ENCODE data around the gene CEP112.

CEP112 gene

DNA sequence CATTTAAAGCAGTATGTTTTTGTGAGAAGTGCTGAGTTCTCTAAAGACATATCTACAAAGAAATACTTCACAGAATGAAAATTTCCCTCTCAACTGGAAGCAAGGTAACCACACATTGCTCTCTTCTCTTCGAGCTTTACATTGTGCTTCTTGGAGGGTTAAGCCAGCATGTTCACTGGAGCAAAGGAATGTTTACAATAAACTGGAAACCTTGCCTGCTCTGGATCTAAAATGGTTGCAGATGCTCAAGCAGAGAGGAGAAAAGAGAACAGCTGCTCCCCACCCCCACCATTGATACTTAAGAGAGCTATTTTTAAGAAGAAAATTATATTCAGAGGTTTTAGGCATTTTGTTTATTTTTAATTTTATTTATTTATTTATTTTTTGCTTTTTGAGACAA lies 213.1 kb downstream of the CEP112 start:
- DNase-seq: no peak

DNA sequence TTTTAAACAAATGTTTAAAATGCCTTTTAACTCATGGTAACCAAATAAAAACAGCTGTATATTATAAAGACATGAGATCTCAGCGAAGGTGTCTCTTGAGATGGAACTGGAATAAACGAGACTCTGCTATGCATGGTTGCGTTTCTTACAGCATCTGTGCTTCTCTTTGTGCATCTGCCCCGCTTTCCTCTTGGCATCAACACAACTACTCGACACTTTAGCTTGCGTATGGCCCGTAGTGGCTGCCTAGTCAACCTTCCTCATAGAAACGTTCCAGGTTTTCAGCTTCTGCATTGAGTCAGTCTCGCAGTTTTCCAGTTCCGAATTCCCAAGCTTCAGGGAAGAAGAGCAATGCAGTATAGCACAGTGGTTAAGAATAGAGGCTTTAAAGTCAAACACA lies 214.9 kb downstream of the CEP112 start:
- no peak for DNase-seq

DNA sequence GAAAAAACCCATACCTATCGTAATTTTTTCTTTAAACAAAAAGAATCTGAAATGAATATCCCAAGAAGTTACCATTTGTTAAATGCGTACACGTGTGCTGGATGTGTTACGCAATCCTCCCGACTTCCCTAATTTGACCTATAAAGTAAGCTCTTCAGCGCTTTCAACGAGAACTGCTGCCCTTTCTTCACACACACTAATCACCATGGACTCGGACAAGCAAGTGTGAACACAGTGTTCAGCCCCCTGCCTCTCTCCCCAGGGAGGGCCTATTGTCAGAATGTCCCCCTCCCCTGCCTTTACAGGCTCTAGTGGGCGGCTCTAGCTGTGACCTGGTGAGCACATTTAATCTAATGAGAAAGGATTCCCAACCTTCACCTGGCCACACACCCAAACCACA lies 216.1 kb downstream of the CEP112 start:
- no peak for DNase-seq

DNA sequence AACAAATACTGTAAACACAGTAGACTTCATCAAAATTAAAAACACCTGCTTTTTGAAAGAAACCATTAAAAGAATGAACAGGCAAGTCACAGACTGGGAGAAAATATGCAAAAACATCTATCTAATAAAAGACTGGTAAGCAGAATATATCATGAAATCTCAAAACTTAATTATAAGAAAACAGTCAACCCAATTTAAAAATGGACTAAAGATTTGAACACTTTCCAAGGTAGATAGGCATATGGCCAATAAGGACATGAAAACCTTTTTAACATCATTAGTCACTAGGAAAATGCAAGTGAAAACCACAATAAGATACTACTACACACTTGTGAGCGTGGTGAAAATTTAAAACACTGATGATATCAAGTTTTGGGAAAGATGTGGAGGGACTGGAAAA lies 218.7 kb downstream of the CEP112 start:
- no peak for DNase-seq

DNA sequence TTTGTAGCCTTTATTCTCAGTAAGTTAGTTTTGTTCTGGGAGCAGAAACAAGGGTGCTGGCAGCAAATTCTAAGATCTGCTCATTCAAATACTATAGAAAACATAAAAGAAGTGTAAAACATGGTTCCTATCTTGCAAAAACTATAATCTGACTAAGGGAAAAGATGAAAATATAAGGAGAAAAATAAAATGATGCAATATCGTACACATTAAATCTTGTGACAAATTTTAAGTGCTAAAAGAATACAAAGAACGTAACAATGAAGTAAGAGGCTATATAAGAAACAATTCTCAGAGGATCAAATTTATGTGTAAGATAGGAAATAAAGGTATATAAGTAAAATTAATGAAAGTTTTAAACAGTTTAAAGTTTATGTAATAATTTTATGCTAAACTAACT lies 224.6 kb downstream of the CEP112 start:
- no peak for DNase-seq

DNA sequence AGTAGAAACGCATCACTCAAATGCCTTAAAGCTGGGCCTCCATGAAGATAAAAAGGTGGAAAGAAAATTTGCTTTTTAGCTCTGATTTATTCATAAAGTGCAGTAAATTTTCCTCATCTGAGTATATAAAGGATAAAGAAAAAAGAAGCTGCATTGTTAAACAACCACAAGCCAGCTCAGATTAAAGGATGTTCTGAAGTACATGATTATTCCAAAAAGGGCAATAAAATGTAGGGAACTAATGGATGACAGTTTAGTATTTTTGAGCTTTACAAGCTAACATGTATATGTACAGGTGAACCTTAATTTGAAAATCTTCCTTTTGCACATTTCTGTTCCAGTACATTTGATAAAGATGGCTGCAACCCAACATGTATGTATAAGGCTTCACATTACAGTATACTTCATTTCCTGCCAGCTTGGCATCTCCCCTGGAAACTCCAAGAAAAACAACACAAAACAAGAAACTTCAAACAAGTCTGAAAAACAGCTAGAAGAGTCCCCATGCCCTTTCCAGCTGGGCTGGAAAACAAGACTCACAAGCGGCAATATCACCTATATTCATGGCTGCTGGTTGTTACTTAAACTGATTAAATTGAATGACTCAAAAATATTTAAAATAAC lies 225.7 kb downstream of the CEP112 start:
- no peak for DNase-seq

DNA sequence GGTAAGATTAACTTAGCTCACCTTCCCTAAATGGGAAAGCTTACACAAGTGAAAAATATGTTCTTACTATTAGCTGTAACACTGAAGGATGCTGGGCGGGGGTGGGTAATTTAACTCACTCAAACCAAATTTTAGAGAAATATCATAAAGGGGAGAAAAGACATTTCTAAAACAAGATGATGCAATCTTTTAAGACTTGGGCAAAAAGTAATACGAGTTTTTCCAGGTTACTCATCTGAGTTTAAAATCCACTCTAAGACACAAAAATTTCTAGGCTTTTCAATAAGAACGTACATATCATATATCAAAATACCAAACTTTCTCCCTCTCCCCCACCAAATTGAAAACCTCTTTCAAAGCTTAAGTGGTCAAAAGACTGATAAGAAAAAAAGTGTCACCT lies 228.8 kb downstream of the CEP112 start:
- DNase-seq: no peak

DNA sequence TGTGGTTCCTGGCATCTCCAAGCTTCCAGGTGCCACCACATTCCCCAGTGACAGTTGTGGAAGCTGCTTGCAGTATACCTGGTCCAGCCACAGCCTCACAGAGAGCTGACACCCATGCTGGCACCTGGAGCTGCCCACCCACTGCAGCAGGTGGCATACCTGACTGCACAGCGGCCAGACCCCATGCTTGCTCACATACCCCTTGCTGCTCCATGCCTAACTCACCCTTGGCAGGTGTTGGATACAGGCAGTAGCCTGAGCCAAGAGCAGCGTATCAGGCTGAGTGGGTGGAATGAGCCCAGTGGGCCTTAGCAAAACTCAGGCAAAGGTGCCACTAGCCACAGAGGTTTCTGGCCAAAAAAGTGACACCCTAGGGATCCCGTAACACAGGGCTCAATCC lies 232.3 kb downstream of the CEP112 start:
- no peak for DNase-seq

DNA sequence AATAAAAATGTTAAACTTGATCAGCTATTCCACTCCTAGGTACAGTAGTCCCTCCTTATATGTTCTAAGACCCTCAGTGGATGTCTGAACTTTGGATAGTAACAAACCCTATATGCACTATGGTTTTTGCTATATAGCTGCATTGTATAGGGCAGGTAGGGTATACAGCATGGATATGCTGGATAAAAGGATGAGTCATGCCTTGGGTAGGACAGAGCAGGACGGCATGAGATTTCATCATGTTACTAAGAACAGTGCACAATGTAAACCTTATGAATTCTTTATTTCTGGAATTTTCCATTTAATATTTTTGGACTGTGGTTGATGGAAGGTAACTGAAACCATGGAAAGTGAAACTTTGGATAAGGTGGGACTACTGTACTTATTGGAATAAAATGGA lies 235.1 kb downstream of the CEP112 start:
- no peak for DNase-seq

DNA sequence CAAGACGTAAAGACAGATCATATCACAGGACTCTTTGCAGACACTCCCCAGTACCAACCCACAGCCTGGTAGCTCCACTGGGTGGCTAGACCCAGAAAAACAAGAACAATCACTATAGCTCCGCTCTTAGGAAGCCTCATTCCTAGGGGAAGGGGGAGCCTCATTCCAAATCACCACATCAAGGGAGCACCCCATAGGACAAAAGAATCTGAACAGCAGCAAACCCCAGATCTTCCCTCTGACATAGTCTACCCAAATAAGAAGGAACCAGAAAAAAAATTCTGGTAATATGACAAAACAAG lies 237.8 kb downstream of the CEP112 start:
- DNase-seq: no peak

DNA sequence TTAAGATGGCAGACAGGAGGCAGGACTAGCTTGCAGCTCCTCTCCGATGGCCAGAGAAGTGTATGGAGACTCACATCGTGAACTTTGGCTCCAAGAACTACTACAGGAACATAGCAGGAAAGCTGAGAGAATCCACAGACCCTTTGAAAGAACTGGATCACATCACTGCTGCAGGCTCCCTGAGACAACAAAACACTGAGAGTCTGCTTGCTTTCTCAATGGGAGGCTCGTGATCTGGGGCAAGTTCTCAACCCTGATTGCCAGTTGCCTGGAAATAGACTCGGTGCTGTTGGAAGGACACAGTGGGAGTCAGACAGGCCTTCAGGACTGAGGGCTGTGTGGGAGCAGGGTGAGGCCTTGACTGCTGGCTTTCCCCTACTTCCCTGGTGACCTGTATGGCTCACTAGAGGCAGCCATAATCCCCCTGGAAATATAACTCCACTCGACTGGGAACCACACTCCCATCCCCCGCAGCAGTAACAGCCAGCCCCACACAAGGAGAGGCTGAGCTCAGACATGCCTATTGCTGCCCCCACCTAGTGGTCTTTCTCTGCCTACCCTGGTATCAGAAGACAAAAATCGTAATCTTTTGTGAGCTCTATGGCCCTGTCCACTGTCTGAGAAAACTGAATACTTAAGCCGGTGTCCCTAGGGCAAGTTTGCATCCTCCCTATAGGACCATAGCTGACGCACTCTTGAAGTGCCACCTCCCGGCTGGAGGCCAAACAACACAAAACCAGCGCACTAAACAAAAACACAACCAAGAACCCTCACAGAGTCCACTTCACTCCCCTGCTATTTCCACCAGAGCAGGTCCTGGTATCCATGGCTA lies 238.4 kb downstream of the CEP112 start:
- DNase-seq: no peak

DNA sequence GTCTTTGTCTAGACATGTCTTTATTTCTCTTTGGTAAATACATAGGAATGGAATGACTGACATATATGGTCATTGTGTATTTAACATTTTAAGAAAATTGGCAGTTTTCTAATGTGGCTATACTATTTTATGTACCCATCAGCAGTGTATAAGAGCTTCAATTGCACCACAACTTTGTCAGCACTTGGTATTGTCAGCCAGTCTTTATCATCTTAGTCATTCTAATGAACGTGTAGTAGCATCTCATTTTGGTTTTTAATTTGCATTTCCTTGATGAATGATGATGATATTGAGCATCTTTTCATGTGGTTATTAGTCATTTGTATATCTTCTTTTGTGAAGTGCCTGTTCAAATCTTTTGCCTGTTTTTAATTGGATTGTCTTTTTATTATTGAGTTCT lies 239.3 kb downstream of the CEP112 start:
- no peak for DNase-seq

DNA sequence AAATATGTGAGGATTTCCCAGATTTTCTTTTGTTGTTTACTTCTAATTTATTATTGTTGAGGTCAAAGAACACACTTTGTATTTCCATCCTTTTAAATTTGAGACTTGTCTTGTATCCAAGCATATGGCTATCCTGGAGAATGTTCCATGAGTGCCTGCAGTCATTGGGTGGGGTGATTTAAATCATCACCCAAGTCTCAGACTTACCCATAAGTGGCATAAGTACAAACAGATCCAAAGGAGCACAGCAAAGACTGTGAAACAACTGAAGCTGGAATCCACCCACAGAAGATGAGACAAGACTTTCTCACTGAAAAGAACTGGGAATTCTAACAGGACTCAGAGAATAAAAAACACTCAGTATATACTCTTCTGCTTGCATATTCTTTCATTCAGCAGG lies 239.9 kb downstream of the CEP112 start:
- DNase-seq: no peak

DNA sequence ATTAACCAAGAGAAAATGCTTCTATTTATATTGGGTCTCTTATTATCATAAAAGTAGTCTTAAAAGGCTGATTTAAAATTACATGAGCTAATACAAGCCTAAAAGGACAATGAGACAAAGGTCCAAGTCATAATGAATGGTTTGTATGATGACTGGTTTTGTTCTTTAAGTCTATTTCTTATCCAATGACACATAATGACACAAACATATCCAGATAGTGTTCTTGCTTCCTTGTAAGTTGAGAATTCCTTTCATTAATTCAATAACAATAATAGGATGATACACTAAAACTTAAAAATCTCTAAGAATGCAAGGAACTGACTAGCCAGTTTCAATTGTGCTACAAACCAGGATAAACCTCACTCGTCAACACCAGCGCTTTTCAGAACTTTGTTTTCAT lies 244.1 kb downstream of the CEP112 start:
- no peak for DNase-seq

DNA sequence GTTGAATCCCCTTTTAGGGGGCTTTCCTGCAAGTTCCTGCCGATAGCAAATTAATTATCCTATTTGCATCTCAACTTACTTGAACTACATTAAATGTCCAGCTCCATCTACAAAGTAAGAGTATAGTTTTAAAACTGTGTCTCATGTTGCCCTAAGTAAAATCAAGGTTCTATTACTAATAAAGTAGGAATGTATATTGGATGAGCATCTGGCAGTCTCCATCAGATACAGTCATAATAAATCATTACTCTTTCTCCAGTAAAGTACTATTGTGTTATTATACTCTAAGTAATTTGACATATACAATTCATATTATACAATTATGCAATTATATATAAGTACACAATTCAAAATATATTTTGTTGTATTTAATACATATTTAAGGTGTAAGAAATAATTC lies 249.3 kb downstream of the CEP112 start:
- DNase-seq: no peak

DNA sequence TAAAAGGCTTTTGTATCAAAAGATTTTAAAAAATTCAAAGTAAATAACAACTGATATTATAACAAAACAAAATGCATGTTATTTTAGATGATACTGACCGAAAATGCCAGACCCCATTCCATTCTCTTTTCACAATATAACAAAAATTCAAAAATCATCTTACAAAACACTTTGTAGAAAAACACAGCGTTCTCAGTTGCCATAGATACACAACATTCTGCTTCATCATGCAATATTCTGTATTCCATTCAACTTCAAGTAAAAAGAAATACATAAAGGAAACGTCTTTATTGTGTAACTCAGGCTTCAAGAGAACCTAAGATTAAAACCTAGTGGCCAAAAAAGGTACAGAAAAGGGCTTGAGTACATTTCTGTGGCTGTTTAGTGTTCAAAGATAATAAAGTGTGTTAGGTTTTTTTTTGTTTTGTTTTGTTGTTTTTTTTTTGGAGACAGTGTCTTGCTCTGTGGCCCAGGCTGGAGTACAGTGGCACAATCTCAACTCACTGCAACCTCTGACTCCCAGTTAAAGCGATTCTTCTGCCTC lies 250.5 kb downstream of the CEP112 start:
- DNase-seq: no peak

DNA sequence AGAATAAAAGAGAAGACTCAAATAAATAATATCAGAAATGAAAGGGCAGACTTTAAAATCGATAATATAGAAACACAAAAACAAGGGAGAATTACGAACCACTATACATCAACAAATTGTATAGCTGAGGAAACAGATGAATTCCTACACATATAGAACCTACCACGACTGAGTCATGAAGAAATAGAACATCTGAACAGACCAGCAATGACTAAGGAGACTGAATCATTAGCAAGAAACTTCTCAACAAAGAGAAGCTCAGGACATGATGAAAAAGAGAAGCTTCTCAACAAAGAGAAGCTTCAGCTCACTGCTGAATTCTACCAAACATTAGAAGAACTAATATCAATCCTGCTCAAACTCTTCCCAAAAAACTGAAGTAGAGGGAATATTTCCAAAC lies 255.9 kb downstream of the CEP112 start:
- DNase-seq: no peak

DNA sequence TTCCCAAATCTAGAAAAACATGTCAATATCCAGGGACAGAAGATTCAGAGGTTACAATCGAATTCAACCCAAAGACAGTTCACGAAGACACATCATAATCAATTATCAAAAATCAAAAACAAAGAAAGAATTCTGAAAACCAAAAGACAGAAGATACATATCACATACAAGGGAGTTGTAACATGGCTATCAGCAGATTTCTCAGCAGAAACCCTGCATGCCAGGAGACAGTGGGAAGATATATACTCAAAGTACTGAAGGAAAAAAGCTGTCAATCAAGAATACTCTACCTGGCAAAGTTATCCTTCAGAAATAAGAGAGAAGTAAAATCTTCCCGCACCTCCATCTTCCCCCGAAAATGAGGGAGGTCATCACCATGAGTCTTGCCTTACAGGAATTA lies 258.6 kb downstream of the CEP112 start:
- no peak for DNase-seq

DNA sequence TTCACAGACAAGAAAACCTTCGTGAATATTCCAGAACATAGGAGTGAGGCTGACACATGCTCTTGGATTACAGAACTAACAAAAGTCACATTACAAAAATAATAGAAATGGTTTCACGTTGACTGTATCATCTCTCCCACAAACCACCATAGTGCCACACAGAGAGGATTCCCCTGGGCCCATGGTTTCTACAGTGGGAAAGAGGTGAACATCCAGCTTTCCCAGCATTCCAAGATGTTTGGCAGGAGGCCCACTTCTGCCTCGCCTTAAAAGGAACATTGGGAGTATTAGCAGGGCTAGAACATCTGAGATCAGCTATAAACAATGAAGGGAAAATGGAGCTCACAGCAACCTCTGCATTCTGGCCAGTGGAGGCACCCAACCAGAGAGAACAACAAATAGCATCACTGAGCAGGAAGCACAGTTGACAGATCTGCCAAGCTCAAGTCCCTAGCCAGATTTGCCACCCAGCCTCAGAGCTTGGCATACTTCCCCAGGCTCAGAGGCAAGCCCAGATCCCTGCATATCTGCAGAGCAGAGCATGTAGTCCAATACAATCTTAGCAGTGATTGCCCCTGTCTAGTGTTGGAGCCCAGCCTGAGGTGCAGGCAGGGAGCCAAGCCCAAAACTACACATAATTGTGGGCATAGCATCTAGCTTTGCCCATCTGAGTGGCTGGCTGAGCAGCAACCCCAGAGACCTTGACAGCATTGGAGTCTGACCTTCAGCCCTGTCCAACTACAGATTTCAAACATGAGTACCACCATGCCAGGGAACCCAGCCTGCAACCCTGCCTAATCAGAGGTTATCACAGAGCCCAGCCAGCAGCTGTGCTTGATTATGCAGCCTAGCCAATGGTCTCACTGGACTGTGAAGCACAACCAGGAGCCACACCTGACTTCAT lies 260.4 kb downstream of the CEP112 start:
- no peak for DNase-seq

DNA sequence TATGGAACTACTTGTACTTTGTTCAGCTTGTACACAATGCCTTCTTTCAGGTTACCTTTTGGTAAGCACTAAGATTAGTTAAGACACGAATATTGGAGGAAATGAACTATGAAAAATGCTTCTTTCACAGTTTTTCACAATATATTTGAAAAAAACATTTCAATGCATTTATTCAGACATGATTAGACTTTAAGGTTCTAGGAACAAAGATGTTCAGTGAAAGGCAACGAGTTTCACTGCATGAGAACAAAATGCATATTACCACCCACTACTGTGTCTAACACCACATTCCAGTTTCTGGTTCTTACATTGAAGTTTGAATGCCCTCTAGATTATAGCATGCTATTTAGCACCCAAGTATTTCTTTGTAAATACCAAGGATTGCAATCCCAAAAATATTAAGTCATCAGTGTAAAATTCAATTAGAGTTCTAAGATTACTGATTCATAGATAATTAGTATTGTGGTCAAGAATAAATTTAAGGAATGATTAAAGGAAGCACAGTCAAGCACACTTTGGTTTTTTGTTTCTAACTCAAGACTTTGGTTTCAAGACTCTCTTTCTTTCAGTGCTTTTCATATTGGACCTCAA lies 261.7 kb downstream of the CEP112 start:
- DNase-seq: no peak

DNA sequence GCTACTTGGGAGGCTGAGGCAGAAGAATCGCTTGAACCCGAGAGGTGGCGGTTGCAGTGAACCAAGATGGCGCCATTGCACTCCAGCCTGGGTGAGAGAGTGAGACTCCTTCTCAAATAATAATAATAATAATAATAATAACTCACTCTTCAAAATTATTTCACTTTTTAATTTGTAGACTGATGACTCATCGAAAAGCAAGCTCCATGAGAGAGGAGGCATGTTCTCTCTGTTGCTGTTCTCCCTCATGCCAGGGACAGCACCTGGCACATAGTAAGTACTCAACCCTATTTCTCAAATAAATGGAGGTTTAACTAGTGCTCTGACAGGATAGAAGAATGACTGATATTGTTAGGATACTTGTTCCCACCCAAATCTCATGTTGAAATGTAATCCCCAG lies 265.3 kb downstream of the CEP112 start:
- no peak for DNase-seq

DNA sequence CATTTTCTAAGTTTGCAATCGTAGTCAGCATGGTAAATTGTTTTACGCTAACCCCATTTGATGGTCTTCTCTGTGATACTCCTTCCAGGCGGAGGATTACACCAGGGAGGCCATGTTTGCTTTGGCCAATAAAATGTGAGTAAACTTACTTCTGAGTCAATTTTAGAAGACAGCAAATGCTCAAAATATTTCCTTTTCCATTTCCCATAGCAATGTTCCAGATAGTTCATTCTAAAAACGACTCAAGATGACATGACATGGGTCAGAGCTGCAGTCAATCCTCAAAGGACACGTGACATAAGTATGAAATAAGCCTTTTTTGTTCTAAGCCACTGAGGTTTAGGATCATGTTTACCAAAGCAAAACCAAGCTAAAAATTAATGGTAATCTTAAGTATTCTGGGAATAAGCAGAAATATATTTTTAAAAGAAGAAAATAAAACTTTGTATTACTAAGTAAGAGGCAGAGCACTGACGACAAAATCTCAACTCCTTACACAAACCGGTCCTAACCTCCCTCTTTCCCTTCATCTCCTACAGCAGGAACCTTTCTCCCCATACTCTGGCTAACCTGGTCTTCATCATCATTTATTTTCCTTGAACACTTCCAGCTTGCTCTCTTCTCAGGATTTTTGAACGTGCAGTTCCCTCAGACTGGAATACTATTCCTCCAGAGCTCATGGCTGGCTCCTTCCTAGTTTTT lies 266.2 kb downstream of the CEP112 start:
- no peak for DNase-seq

DNA sequence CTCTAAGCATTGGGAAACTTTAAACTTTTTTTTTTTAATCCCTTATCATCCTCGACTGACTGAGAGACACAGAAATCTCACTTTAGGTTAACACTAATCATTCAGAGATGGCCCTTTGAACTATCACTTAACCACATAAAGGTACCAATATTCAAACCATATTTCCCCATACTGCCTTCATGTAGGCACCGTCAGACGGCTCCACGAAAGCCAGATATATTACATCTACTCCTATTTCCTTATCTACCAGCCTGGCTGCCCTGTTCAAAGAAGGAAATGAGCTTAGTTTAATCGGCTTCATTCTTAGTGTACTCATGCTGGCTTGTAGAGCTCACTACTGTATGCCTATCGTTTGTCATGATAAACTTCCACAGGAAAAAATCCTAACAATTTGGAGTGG lies 270.9 kb downstream of the CEP112 start:
- DNase-seq: no peak

All from activated gamma-delta T cell (primary cell).